Hematopoietic multipotent progenitor cell treated with erythropoietin and hydrocortisone succinate and interleukin-3 and kit ligand, for 15 days (in vitro differentiated cells): ENCODE data around the gene MRM2.
A peak's percentile ranks its signal among the peaks of the same experiment; 100 is the strongest.

Source experiments
- DNase-seq: peaks from one replicate; pipeline ENCODE4 v3.0.0-alpha.2; 2015; ENCODE audit warnings: low spot score

The MRM2 gene

GRCh38 chr7:2247141-2247995 is 5.4 kb upstream of the MRM2 start:
- peak; percentile 34 for DNase-seq

GRCh38 chr7:2245883-2246675 is 4.1 kb upstream of the MRM2 start:
- no peak for DNase-seq

GRCh38 chr7:2244404-2244995 is 2.5 kb upstream of the MRM2 start:
- no peak for DNase-seq

GRCh38 chr7:2243458-2243857 is 1.5 kb upstream of the MRM2 start:
- DNase-seq = no peak

- peak; percentile 37 for DNase-seq
Observed at GRCh38 chr7:2242541-2243429, 780 bp upstream of the MRM2 start.

- no peak for DNase-seq
Observed at GRCh38 chr7:2239242-2239641, 2.8 kb downstream of the MRM2 start.

GRCh38 chr7:2237109-2237602 is 4.8 kb downstream of the MRM2 start:
- DNase-seq = no peak

- DNase-seq = no peak
Observed at GRCh38 chr7:2233926-2234325, 8.1 kb downstream of the MRM2 start.

GRCh38 chr7:2232766-2233520 is 9.1 kb downstream of the MRM2 start, which contains the start of gene MAD1L1:
TSS of gene MAD1L1 (minus strand) at chr7:2232945. CDS start at chr7:2230133, 2,812 bp downstream.
- DNase-seq = peak; percentile 91

- DNase-seq = no peak
Observed at GRCh38 chr7:2231992-2232765, 9.8 kb downstream of the MRM2 start.

- no peak for DNase-seq
Observed at GRCh38 chr7:2230882-2231281, 11.1 kb downstream of the MRM2 start.

- DNase-seq = no peak
Observed at GRCh38 chr7:2230226-2230625, 11.8 kb downstream of the MRM2 start.

- no peak for DNase-seq
Observed at GRCh38 chr7:2229467-2229866, 12.5 kb downstream of the MRM2 start.

- no peak for DNase-seq
Observed at GRCh38 chr7:2228921-2229320, 13.1 kb downstream of the MRM2 start.

- no peak for DNase-seq
Observed at GRCh38 chr7:2227699-2228098, 14.3 kb downstream of the MRM2 start.

GRCh38 chr7:2225830-2226229 is 16.2 kb downstream of the MRM2 start:
- DNase-seq = no peak

GRCh38 chr7:2225336-2225735 is 16.7 kb downstream of the MRM2 start:
- DNase-seq = no peak

- no peak for DNase-seq
Observed at GRCh38 chr7:2224934-2225333, 17.1 kb downstream of the MRM2 start.

GRCh38 chr7:2224491-2224928 is 17.5 kb downstream of the MRM2 start:
- no peak for DNase-seq

- no peak for DNase-seq
Observed at GRCh38 chr7:2223321-2223720, 18.7 kb downstream of the MRM2 start.
